NT2/D1 (cell line): ENCODE data around the gene PIEZO1.

ENCODE experiments used
- SUZ12 ChIP-seq: IDR thresholded peaks from 2 replicates; pipeline ENCODE4 v1.6.1; 2011; ENCODE audit not compliant: insufficient read length, insufficient read depth; ENCODE audit errors: extremely low read depth
- YY1 ChIP-seq: IDR thresholded peaks from 2 replicates; pipeline ENCODE4 v1.6.1; 2011; ENCODE audit not compliant: insufficient read length, insufficient read depth
- ZNF274 ChIP-seq: IDR thresholded peaks from 2 replicates; pipeline ENCODE4 v1.6.1; 2011; ENCODE audit warnings: mild to moderate bottlenecking, low read depth, low read length

DNA sequence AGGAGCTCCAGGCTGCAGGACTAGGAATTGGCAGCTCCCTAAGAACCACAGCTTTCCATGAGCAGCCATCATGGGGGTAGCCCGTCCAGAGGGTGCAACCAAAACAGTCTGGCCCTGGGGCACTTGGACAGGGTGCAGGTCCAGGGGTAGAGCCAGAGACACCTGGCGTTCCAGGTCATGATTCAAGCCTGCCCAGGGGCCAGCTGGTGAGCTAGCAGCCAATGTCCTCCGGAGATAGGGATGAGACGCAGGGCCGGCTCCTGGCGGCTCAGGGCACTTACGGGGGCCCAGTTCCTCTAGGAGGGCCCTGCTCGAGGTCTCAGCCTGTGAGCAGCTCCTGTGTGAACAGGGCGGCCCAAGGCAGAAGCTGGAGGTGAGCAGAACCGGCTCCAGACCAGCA is 22.1 kb downstream of the PIEZO1 start:
- TF ChIP-seq YY1 (no peak), ZNF274 (no peak), SUZ12 (no peak)
